Testis (tissue), 2 donors: ENCODE data around the gene CAPN12.
"Not testable (repeated sequence)": the region's sequence is repeated elsewhere in the genome, so short reads cannot be mapped to it uniquely, and the experiment has no call there.

Source experiments
- POLR2A ChIP-seq: fragments of 450-650 bp; IDR thresholded peaks from one replicate; pipeline ENCODE4 v1.6.1; 2017; ENCODE audit warnings: antibody characterized with exemption, mild to moderate bottlenecking, moderate library complexity
- TF ChIP-seq, protein P1 (sequence below), 3 experiments: fragments of 450-650 bp in 2 of 3; fragments of 200-600 bp in 1 of 3; sonication (generic) in 1 of 3; IDR thresholded peaks; one replicate each; pipeline ENCODE4 v1.5.1; 2016 to 2019; ENCODE audit warnings: antibody characterized with exemption in 3 of 3, mild to moderate bottlenecking in 2 of 3, moderate library complexity in 1 of 3

DNA sequence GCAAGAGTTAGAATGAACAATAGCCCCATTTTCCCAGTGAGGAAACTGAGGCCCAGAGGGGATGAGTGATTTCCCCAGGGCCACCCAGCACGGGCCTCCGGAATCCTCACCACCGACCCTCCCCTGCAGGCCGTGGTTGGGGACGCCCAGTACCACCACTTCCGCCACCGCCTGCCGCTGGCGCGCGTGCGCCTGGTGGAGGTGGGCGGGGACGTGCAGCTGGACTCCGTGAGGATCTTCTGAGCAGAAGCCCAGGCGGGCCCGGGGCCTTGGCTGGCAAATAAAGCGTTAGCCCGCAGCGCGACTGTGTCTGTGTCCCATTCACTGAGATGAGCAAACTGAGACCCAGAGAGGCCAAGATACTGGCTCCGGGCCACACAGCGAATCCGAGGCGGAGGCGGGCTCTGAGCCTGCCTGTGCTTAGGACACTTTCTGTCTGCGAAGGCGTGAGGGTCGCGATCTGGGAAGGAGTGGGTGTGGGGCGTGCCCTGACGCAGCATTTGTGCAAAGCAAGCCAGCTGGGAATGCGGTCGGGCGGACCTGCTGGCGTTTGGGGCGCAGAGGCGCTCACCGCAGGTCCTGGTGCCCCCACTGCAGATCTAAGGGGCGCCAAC, 47.3 kb upstream of the CAPN12 start:
- TF ChIP-seq, protein P1, sequence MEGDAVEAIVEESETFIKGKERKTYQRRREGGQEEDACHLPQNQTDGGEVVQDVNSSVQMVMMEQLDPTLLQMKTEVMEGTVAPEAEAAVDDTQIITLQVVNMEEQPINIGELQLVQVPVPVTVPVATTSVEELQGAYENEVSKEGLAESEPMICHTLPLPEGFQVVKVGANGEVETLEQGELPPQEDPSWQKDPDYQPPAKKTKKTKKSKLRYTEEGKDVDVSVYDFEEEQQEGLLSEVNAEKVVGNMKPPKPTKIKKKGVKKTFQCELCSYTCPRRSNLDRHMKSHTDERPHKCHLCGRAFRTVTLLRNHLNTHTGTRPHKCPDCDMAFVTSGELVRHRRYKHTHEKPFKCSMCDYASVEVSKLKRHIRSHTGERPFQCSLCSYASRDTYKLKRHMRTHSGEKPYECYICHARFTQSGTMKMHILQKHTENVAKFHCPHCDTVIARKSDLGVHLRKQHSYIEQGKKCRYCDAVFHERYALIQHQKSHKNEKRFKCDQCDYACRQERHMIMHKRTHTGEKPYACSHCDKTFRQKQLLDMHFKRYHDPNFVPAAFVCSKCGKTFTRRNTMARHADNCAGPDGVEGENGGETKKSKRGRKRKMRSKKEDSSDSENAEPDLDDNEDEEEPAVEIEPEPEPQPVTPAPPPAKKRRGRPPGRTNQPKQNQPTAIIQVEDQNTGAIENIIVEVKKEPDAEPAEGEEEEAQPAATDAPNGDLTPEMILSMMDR (IDR thresholded peaks at IDR 0.05) = not testable (repeated sequence)
- not testable (repeated sequence) for TF ChIP-seq POLR2A
